Tibial nerve (tissue), 4 donors: ENCODE results near the gene IL20RA.

ENCODE experiments used
- CTCF ChIP-seq, 5 experiments: fragments of 200-600 bp in 3 of 5; fragments of 450-650 bp in 2 of 5; sonication (generic) in 3 of 5; IDR thresholded peaks; one replicate each; pipeline ENCODE4 v1.5.1; 2016 to 2019; ENCODE audit warnings: antibody characterized with exemption in 5 of 5, mild to moderate bottlenecking in 3 of 5, moderate library complexity in 2 of 5
- EP300 ChIP-seq, 2 donors: sonication (generic); formaldehyde crosslinking; IDR thresholded peaks; one replicate each; pipeline ENCODE4 v1.6.1; 2017; ENCODE audit warnings: antibody characterized with exemption in 2 of 2, mild to moderate bottlenecking in 1 of 2
- POLR2A ChIP-seq, 2 donors: fragments of 450-650 bp; IDR thresholded peaks; one replicate each; pipeline ENCODE4 v1.6.1; 2017; ENCODE audit warnings: antibody characterized with exemption in 2 of 2, mild to moderate bottlenecking in 2 of 2, moderate library complexity in 2 of 2

DNA sequence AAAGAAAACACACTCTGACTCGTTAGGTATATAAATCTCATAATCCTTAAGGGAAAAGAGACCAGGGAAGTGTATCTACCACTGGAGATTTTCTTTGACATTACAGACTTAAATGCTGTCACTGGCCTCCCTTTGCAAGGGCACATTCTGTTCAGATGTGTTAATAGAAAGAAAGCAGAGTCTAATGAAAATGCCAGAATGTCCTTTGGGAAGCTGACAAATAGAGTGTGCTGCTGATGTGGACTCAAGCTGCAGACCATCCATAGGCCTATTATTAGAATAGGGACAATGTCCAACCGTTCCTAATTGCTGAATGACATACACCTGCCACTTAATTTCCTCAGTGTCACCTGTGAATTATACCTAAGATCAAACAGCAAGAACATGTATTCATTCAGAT lies 81.5 kb downstream of the IL20RA start:
- TF ChIP-seq CTCF (IDR thresholded peaks at IDR 0.05) = no peak
- no peak for TF ChIP-seq EP300 (IDR thresholded peaks at IDR 0.05)
- TF ChIP-seq POLR2A (IDR thresholded peaks at IDR 0.05) = no peak
